ENCODE measurements around the gene LTBP2.

DNA sequence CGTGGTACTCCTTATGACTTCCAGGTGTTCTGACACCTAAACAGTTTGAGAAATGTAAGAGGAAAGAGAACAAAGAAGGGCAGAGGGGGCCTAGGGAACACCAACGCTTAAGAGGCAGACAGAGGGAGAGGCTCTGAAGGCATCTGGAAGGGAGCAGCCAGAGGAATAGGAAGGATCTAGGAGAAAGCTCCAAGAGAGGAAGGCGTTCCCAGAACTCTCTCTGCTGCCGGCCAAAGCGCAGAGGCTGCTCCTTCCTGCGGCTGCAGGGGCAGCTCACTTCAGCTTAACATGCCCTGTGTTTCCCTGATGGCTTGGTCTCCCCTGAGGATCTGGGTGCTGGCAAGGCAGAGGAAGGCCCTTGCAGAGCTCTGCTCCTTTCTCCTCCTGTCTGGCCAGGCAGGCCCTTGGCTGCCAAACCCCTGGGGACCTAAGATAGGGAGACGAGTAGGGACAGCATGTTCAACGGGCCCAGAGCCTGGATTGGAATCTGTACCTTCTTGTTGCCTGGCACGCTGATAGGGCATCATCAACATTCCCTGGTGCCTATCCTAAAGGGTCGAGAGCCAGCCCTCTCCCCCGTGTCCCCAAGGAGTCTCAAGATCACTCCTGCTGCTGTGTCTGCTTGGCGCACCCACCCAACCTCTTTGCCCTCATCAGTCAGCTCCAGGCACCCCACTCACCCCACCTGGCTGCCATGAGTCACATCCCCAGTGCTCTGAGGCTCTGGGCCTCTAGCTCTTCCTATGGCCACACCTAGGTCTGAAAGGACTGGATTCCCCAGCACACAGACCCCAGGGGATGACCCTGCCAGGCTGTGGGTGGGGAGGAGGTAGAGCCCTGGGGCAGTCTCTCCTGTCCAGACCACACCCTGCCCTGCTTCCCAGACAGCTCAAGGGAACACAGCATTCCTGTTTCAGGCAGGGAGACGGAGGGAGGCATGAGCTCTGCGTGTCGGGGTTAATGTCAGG is 45.6 kb downstream of the LTBP2 start:
- TF ChIP-seq EZH2phosphoT487 (IDR thresholded peaks at IDR 0.05; ENCODE audit: insufficient read depth, low read depth) = no peak
- no peak for TF ChIP-seq EZH2 (IDR thresholded peaks at IDR 0.05; ENCODE audit: insufficient read depth, poor library complexity, severe bottlenecking)
